ENCODE data around the gene LRIG3. TPM values are rescaled to one million over a fixed set of nuclear protein-coding genes. Genes with fewer than 3 reads are reported as not detected.
"Not testable (repeated sequence)": the region's sequence is repeated elsewhere in the genome, so short reads cannot be mapped to it uniquely, and the experiment has no call there.

Gene LRIG3
- total RNA-seq, 4 donors from 2014 or later, result 43.0 to 115 (median 107) TPM

GRCh38 chr12:58858030-58858429 lies 62.3 kb downstream of the LRIG3 start:
- Histone ChIP-seq H3K4me3 (no peak overlapping the region), H3K36me3 (no peaks in the 10 kb centered on the region), H3K27ac (no peak overlapping the region), H3K4me1 (peaks cover 0 to 8% (median 2%) of the 10 kb centered on the region in 4 donors), H3K9me3 (no peaks in the 10 kb centered on the region), H3K27me3 (no peaks in the 10 kb centered on the region)
- TF ChIP-seq POLR2A (IDR thresholded peaks at IDR 0.05) (no peak), EP300 (IDR thresholded peaks at IDR 0.05; ENCODE audit: low read depth) (no peak), CTCF (IDR thresholded peaks at IDR 0.05) (no peak), POLR2AphosphoS5 (IDR thresholded peaks at IDR 0.05) (no peak)
- 92% methylated on average over 5 of the region's 5 CpGs for WGBS, 2 donors (ENCODE audit: low coverage in 1 of 2)
- in situ Hi-C loops (cut with MboI; ENCODE audit: low pct_ligation_motif_present in 1 of 4, low pct_unique_long_range_greater_than_20kb in 1 of 4, low sequenced_read_pairs in 3 of 4) (no loop called here), intact Hi-C loops (cut with DNase I; ENCODE audit: low total_unique reads) (no loop called here)
- DNase-seq, result no peak

DNA sequence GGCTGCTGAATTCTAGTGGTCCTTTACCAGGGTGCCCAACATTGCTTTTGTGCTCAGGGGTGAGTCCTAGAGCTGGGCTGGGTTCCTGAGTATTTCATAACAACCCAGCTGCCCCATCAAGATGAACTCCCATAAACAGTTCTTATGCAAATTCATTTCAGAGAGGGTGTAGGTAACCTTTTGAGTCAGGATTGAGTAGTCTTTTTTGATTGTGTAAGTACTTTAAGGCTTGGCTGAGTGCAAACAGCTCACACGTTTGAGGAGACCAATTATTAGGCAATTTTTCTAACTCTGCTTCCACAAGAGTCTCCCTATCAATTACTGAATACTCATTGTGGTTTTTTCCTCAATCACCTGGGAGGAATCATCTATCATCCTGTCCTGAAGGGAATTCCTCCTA lies 63.1 kb downstream of the LRIG3 start:
- H3K9me3 ChIP-seq; H3K36me3 ChIP-seq; H3K27me3 ChIP-seq; H3K4me3 ChIP-seq; H3K4me1 ChIP-seq; intact Hi-C loops (cut with DNase I; ENCODE audit: low total_unique reads); DNase-seq; H3K27ac ChIP-seq; in situ Hi-C loops (cut with MboI; ENCODE audit: low pct_ligation_motif_present in 1 of 4, low pct_unique_long_range_greater_than_20kb in 1 of 4, low sequenced_read_pairs in 3 of 4): not testable (repeated sequence)
- 36 to 37% methylated on average over 1 of the region's 1 CpG for WGBS, 2 donors (ENCODE audit: low coverage in 1 of 2)

- H3K36me3 ChIP-seq; DNase-seq; H3K4me3 ChIP-seq; H3K4me1 ChIP-seq; H3K9me3 ChIP-seq; H3K27me3 ChIP-seq; in situ Hi-C loops (cut with MboI; ENCODE audit: low pct_ligation_motif_present in 1 of 4, low pct_unique_long_range_greater_than_20kb in 1 of 4, low sequenced_read_pairs in 3 of 4); H3K27ac ChIP-seq; intact Hi-C loops (cut with DNase I; ENCODE audit: low total_unique reads): not testable (repeated sequence)
- WGBS, 2 donors (ENCODE audit: low coverage in 1 of 2), result 60% methylated on average over 5 of the region's 5 CpGs; no CpG with 5 or more reads in 1 of the 2 donors
These were observed 64.7 kb downstream of the LRIG3 start for GRCh38 chr12:58855630-58856029.

DNA sequence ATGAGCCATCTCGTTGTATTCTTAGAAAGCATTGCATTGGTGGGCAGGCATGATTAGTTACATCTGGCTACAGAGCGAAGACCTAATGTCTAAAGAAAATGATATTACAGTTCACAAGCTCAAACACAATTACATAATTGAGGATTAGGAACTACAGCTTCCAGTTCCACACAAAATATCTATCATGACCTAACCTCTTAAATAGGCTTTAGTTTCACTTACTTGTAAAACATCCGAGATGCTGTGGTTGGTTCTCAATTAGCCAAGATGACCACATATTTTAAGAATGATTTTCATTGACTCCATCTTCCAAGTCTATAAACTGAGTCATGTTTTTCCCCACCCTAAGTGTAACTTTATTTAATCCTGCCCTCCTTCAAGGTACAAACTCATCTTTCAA lies 69.5 kb downstream of the LRIG3 start:
- no peak for DNase-seq
- Histone ChIP-seq H3K27me3 (no peaks in the 10 kb centered on the region), H3K36me3 (no peaks in the 10 kb centered on the region), H3K9me3 (no peaks in the 10 kb centered on the region), H3K27ac (no peak overlapping the region), H3K4me1 (no peaks in the 10 kb centered on the region), H3K4me3 (no peak overlapping the region)
- intact Hi-C loops (cut with DNase I; ENCODE audit: low total_unique reads) (no loop called here), in situ Hi-C loops (cut with MboI; ENCODE audit: low pct_ligation_motif_present in 1 of 4, low pct_unique_long_range_greater_than_20kb in 1 of 4, low sequenced_read_pairs in 3 of 4) (no loop called here)
- TF ChIP-seq POLR2A (IDR thresholded peaks at IDR 0.05) (no peak), CTCF (IDR thresholded peaks at IDR 0.05) (no peak), EP300 (IDR thresholded peaks at IDR 0.05; ENCODE audit: low read depth) (no peak), POLR2AphosphoS5 (IDR thresholded peaks at IDR 0.05) (no peak)
- 68 to 76% methylated on average over 3 of the region's 3 CpGs for WGBS, 2 donors (ENCODE audit: low coverage in 1 of 2)

DNA sequence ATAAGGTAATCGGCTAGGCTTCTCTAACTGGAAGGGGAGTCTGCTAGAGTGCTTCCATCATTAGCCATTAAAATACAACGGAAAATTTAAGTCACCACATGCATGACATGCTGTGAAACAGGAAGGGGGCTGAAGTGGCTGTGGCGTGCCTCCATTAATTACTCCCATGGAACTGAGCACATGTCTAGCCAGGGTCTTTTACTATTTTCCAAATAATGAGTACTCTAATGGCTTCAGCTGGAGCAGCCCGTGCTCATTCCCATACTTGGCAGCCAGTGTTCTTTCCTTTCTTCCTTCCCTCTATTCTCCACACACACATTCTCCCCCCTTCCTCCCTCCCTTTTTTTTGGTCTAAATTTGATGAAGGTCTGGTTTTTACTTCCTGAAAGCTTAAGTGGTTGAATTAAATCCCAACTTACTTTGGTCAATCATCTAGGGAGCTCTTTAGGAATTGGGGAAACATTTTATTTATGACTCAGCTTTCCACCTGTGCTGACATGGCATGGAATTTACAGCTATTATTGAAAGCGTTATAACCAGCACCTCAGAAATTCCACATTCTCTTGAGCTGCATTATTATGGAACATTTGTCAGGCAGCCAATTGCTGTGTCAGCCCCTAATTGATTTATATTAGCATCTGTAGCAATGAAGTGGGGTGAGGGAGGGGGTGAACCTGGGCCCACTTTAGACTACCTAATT lies 72.3 kb downstream of the LRIG3 start:
- DNase-seq, result no peak
- in situ Hi-C loops (cut with MboI; ENCODE audit: low pct_ligation_motif_present in 1 of 4, low pct_unique_long_range_greater_than_20kb in 1 of 4, low sequenced_read_pairs in 3 of 4), result no loop called here
- TF ChIP-seq EP300 (IDR thresholded peaks at IDR 0.05; ENCODE audit: low read depth) (no peak), POLR2A (IDR thresholded peaks at IDR 0.05) (no peak)

DNA sequence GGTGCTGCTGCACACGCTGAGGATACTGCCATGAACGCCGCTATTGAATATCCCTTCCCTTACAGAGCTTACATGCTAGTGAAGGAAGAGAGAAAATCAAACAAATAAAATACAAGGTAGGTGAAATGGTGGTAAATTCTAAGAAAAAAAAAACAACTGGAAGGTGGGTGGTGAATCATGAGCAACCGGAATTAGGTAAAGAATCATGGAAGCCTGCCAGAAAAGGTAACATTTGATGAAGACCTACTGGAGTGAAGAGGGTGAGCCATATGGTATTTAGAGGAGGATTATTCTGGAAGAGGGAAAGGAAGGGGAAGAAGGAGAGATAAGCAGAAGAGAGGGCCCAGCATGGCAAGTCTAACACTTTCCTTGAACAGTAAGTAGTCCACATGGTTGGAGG lies 76.1 kb downstream of the LRIG3 start:
- no peak overlapping the region for H3K27ac ChIP-seq
- H3K4me1 ChIP-seq, result no peaks in the 10 kb centered on the region
- no peaks in the 10 kb centered on the region for H3K27me3 ChIP-seq
- no peaks in the 10 kb centered on the region for H3K9me3 ChIP-seq
- H3K4me3 ChIP-seq, result no peak overlapping the region
- TF ChIP-seq POLR2AphosphoS5 (IDR thresholded peaks at IDR 0.05) (no peak), POLR2A (IDR thresholded peaks at IDR 0.05) (no peak), CTCF (IDR thresholded peaks at IDR 0.05) (no peak), EP300 (IDR thresholded peaks at IDR 0.05; ENCODE audit: low read depth) (no peak)
- in situ Hi-C loops (cut with MboI; ENCODE audit: low pct_ligation_motif_present in 1 of 4, low pct_unique_long_range_greater_than_20kb in 1 of 4, low sequenced_read_pairs in 3 of 4) (no loop called here), intact Hi-C loops (cut with DNase I; ENCODE audit: low total_unique reads) (no loop called here)
- 80 to 93% methylated on average over 1 to 4 of the region's 4 CpGs for WGBS, 2 donors (ENCODE audit: low coverage in 1 of 2)
- H3K36me3 ChIP-seq, result no peaks in the 10 kb centered on the region
- DNase-seq, result no peak

More for the DNA sequence above, 72.3 kb downstream of the LRIG3 start:
- Histone ChIP-seq H3K27me3 (no peaks in the 10 kb centered on the region), H3K4me1 (no peaks in the 10 kb centered on the region), H3K36me3 (no peaks in the 10 kb centered on the region), H3K27ac (no peak overlapping the region), H3K4me3 (no peak overlapping the region), H3K9me3 (no peaks in the 10 kb centered on the region)
- WGBS, 2 donors (ENCODE audit: low coverage in 1 of 2), result 27 to 54% methylated on average over 5 of the region's 5 CpGs
- intact Hi-C loops (cut with DNase I; ENCODE audit: low total_unique reads), result no loop called here

Measured in transverse colon (tissue), 4 donors.